Astrocyte of the hippocampus (primary cell): ENCODE results near the gene MACROD2.
"Not testable (repeated sequence)": the region's sequence is repeated elsewhere in the genome, so short reads cannot be mapped to it uniquely, and the experiment has no call there.

Source experiments
- DNase-seq: peaks from one replicate; pipeline ENCODE4 v3.0.0; 2011; ENCODE audit warnings: low read depth, low spot score

The MACROD2 gene

GRCh38 chr20:14467104-14467827 lies 471.9 kb downstream of the MACROD2 start:
- DNase-seq: not testable (repeated sequence)

DNA sequence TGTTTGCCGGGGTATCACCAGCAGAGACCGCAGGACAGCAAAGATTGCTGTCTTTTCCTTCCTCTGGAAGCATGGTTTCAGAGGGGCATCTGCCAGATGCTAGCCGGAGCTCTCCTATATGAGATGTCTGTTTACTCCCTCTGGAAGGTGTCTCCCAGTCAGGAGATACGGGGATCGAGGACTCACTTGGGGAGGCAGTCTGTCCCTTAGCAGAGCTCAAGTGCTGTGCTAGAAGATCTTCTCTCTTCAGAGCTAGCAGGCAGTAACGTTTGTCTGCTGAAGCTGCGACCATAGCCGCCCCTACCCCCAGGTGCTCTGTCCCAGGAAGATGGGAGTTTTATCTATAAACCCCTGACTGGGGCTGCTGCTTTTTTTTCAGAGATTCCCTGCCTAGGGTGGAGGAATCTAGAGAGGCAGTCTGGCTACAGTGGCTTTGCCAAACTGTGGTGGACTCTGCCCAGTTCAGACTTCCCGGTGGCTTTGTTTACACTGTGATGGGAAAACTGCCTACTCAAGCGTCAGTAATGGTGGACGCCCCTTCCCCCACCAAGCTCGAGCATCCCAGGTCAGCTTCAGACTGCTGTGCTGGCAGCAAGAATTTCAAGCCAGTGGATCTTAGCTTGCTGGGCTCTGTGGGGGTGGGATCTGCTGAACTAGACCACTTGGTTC lies 475.0 kb downstream of the MACROD2 start:
- DNase-seq: peak; percentile 16

GRCh38 chr20:14470977-14471661 lies 475.8 kb downstream of the MACROD2 start:
- no peak for DNase-seq

GRCh38 chr20:14477125-14477524 lies 481.8 kb downstream of the MACROD2 start:
- peak; percentile 54 for DNase-seq

GRCh38 chr20:14478126-14478525 lies 482.8 kb downstream of the MACROD2 start:
- DNase-seq: no peak

- DNase-seq: peak; percentile 9
These were observed 486.5 kb downstream of the MACROD2 start for GRCh38 chr20:14481863-14482262.

DNA sequence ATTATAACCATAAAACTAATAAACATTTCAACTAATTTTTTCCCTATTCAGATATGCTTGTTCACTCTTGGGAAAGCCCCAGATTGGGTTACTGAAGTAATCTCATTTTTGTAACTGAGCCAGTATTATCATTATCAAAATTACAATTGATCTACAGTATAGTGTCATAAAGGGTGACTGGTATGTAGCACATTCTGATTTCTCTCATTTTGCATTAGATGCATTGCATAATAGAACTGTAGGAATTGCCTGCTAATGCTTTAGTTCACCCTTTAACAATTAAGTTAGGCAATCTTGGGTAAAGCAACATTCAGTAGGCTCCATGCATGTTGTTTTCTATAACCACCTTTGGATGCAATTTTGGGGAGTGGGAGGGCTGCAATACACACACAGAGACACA lies 492.9 kb downstream of the MACROD2 start:
- no peak for DNase-seq

- DNase-seq: no peak
These were observed 493.6 kb downstream of the MACROD2 start for GRCh38 chr20:14488756-14489479.

GRCh38 chr20:14489544-14489943 lies 494.2 kb downstream of the MACROD2 start:
- DNase-seq: no peak

DNA sequence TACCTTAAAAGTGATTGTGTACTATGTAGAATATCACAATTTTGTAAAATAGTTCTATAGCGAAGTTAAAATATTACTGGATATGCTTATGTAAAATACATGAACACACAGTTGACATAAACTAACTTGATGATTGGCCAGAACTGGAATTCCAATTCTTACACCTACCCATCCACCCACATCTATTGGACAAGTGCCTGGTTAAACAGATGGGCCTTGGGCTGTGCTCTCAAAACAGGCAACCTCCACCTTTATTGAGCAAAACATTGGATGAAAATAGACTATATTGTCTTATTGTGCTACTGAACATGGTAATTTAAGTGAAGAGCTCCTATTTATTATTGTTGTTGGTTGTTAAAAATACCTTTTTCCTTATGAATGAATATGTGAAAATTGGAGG lies 496.1 kb downstream of the MACROD2 start:
- no peak for DNase-seq

GRCh38 chr20:14493408-14493807 lies 498.1 kb downstream of the MACROD2 start:
- DNase-seq: no peak

GRCh38 chr20:14494355-14494754 lies 499.0 kb downstream of the MACROD2 start:
- no peak for DNase-seq

GRCh38 chr20:14495066-14495465 lies 499.8 kb downstream of the MACROD2 start:
- DNase-seq: no peak

DNA sequence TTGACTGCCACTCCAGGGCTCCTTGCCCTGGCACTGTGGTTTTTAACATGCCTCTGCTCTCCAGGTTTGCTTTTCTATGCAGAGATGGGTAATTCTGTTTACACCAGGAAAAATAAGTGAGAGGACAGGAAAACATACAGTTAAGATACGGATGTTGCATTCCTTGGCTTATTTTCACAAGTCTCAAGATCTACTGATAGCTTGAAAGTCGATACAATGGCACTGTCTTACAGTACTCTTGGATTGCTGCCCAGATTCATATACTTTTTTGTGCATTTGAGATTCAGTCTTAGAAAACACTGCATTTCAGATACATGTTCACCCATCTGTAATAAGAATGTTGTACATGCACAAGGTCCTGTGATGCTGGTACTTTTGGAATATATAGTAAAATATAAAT lies 501.7 kb downstream of the MACROD2 start:
- no peak for DNase-seq

DNA sequence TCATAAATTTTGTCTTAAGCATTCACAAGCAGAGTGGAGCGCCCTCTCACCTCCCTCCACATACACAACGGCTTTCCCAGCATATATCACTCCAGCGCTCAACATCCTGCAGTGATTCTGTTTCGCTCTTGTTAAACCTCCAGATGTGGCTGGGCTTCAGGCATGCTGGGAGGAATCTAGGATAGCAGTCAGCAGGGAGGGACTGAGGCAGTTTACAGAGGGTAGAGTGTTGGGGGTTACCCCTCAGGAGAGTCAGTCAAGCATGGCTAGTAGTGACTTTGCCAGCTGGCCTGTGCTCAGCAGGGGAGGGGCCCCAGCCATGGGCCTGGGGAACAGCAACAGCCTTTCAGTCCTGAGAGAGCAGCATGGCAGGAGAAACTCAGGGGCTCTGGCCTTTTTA lies 503.5 kb downstream of the MACROD2 start:
- no peak for DNase-seq

- DNase-seq: peak; percentile 34
These were observed 510.2 kb downstream of the MACROD2 start for GRCh38 chr20:14505476-14505875.

DNA sequence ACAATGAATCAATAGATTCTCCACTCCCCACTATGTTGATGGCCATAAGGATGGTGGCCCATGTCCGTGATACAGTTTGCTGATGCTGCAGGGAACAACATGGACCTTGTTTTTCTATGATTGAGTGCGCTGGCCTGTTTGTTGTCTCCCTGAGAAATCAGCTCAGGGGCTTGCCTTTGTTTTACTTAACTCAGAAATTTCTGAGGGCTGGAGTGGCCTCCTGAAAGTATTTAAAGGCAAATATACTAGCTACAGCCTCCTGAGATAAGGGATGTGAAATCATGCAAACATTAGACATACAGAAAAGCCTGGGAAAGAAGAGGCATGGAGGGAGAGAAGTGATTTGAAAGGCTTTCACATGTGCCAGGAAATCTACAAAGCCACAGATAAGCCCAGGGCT lies 512.4 kb downstream of the MACROD2 start:
- no peak for DNase-seq

DNA sequence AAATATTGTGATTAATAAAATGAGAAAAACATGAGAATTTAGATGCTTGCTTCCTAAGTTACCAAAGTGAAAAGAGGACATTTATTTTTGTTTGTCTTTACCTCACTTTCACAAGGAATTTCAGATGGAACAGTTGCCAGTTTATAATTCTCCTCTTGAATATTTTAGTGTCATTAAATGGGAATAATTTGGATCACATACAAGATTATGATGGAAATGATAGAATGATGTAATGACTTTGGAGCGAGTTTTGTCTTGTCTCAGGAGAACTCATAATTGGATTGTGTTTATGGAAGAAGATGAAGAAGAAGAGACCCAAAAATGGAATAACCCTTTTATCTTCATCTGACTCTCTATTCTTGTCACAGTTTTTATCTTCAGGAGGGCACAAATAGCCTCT lies 515.0 kb downstream of the MACROD2 start:
- no peak for DNase-seq

DNA sequence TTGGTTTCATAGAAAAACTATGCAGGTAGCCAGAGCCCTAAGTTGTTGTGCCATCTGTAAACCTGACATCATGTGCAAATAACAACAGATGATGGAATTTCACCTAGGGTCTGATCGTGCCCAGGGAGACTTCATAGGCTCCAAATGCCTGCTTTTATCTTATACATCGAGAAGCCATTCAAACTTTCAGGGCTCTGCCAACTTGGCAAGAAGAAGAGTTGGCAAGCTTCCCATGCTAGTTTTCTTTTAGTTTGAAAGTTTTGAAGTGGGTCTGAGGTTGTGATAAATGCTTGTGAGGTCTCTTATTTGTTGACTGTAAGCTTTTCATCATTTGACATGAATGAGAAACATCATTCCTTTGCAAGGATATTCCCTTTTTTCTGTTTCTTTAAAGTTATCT lies 517.5 kb downstream of the MACROD2 start:
- DNase-seq: peak; percentile 59

DNA sequence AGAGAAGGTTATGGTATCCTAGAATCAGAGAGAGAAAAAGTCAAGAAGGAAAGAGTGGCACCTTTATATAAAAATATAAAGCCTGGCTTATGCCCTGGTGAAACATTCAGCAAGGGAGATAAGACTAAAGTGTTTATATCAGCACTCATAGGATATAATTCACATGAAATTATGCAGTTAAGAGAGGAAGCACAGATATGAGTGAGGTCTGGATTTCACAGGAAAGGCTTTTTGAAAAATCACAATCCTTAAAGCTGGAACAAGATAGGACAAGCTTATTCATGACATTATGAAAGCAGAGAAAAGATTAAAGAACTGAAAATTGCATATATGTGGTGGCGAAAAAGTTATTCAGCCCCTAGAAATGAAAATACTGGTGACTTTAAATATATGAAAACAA lies 523.3 kb downstream of the MACROD2 start:
- no peak for DNase-seq

DNA sequence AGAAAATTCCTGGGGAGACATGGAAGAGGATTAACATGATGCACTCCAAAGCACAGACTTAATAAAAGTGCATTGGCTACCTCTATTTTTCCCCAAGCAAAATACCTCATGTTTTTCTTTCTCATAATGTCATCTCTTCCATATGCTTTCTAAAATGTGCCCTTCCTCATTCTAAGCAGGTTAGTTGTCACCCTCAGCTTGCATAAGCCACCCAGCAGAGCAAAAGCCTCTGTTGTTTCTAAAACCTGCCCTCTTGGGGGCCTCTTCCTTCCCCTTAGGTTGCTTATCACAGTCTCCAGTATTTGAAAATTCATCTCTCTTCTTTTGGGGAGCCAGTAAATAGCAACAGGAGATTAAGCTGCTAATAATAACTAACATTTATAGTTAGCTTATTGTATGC lies 525.7 kb downstream of the MACROD2 start:
- DNase-seq: no peak

- peak; percentile 11 for DNase-seq
These were observed 526.1 kb downstream of the MACROD2 start for GRCh38 chr20:14521436-14521835.
